GM18951 (cell line): ENCODE results near the gene STIM2.
"Not testable (repeated sequence)": the region's sequence is repeated elsewhere in the genome, so short reads cannot be mapped to it uniquely, and the experiment has no call there.

ENCODE experiments used
- POLR2A ChIP-seq: IDR thresholded peaks from 4 replicates; pipeline ENCODE4 v1.6.1; 2011; ENCODE audit warnings: mild to moderate bottlenecking; ENCODE audit not compliant: insufficient read length, insufficient read depth; ENCODE audit errors: extremely low read depth
- in situ Hi-C: fragments of 300-500 bp; cut with MboI; formaldehyde crosslinking; loops from one replicate; pipeline ENCODE4 v1.12.0; 2022; ENCODE audit warnings: low sequenced_read_pairs, mixed read lengths, inconsistent platforms; ENCODE audit not compliant: unreplicated experiment

Gene STIM2

DNA sequence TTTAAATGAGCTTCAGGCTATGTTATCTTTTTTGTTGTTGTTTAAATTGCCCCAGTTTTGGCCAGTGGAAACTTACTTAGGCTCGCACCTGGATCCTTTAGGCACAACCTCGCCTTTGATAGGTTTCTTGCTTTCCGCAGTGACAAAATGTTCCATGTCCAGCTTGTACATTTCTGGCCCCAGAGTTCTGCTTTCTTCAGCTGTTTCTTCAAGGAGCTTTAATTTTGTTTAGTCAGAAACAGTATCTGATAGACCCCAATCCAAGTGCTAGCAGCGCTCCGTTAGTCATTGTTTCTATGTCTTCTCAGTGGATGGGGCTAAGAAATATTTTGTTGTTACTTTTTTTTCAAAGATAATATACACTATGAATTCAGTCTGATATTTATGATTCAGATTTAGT lies 82.8 kb downstream of the STIM2 start:
- no peak for TF ChIP-seq POLR2A
- in situ Hi-C loops = no loop called here

DNA sequence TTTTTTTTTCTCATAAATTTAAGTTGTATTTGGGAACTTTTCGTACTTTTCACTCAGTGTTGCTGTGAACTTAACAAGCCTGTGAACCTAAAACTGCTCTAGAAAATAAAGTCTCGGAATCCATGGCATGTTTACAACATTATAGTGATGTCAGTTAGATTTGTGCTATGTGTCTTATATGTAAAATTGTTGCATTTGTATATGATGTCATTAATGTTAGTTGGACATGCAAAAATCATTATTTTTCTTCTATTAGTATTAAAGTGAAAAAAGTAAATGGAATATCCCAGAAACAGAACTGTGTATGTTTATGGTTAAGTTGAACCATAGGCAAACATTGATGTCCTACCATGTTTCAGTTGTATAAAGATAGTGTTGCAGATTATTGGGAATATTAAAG lies 85.2 kb downstream of the STIM2 start:
- in situ Hi-C loops = no loop called here
- no peak for TF ChIP-seq POLR2A

DNA sequence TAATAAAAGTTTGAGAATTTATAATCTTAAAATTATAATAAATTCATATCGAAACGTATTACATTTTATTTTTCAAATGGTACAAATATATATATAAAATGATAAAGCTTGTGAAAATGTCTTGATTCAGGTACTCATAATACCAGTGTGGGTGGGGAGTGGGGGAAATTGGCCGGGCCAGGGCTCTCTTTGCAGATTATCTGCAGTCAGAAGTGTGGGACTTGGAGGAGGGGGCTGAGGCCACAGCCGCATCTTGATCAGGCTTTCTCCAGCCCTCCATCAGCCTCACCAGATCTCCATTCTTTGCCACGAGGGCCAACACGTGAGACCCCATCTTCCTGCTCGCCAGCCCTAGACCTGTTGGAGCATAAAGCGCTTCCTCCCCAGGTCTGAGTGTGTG lies 86.7 kb downstream of the STIM2 start:
- in situ Hi-C loops = no loop called here
- no peak for TF ChIP-seq POLR2A

DNA sequence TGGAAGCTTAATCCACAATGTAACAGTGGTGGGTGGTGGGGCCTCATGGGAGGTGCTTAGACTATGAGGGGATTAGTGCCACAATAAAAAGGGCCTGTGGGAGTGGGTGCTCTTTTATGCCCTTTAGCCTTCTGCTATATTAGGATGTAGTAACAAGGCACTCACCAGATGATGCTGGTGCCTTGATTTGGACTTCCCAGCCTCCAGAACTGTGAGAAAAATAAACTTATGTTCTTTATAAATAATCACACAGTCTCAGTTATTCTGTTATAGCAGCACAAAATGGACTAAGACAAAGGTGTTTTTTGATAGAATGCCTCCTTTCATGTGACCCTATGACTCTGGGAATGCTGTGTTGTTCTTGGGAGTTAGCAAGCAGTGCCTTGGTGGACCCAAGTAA lies 89.8 kb downstream of the STIM2 start:
- no peak for TF ChIP-seq POLR2A
- in situ Hi-C loops = no loop called here

DNA sequence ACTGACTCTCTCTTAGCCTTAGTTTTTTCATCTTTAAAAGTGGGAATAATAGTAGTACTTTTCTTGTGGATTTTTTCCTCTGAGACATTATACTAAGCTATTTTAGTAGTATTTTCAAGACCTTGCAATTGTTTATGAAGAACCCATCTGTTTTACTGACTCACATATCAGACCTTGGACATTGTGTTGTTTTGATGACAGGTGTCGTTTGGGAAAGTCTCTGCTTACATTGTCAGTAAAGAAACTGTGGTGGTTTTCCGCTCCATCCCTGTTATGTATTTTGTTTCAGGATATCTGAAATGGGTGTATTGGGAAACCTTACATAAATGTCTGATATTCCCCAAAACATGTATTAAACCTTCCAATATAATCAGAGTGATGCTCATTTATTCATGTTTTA lies 92.2 kb downstream of the STIM2 start:
- TF ChIP-seq POLR2A = no peak
- in situ Hi-C loops = no loop called here

DNA sequence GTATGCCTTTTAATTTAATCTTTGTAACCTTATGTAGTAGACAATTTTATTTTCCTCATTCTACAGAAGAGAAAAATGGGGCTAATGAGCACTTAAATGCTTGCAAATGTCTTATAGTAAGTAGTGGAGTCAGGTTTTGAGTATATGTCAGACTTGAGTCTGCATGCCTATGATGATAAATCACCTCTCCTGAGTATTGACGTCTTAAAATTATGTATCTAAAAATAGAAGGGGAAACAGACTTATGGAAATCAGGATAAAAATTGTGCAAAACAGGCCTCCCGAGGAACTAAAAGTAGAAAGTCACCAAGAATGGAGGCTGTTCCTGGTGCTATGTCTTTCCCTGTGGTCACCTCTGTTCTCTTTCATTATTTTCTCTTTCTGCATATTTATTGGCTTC lies 92.7 kb downstream of the STIM2 start:
- TF ChIP-seq POLR2A = no peak
- in situ Hi-C loops = no loop called here

DNA sequence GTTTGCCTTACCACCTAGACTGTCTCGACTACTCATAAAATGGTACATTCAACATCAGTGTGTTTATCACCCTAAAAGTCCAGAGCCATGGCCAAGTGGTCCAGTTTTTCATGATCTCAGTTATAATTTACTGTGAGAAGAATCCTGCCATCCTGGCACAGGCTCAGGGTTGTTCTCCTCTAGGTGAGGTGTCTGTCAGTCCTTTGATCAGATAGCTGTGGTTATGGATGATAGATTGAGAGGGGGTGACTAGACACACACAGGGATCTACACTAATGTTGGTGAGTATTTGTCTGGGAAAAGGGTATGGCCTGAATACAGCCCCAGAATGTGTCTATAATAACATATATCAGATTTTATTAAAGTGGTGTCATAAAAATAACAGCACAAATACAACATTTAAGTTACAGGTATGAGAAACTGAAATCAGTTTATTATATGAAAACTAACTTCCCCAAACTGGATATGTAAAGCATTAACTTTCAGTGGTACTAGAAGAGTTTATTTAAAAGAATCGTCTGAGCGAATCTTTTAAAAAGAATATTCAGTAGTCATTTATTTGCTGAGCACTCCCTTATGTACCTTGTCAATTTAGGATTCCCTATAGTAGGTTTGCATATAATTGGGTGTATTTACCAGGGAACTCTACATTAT lies 93.3 kb downstream of the STIM2 start:
- no peak for TF ChIP-seq POLR2A
- in situ Hi-C loops = no loop called here

DNA sequence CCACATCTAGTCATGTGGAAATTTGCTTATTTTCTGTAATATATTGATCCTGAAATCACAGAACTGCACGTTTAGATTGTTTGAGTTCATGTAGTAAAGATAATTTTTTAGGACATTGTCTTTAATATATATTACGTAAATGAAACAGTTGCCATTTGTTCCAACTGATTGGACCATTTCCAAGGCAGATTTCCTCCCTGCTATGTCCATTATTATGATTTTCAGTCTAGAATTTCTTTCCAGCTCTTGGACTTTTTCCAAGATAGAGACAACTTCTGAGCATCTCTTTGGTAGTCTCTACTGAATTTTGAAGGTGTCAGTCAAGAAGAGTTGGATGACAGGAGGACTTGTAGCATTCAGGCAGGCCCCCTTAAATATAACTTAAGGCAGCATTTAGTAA lies 94.6 kb downstream of the STIM2 start:
- in situ Hi-C loops = no loop called here
- no peak for TF ChIP-seq POLR2A

DNA sequence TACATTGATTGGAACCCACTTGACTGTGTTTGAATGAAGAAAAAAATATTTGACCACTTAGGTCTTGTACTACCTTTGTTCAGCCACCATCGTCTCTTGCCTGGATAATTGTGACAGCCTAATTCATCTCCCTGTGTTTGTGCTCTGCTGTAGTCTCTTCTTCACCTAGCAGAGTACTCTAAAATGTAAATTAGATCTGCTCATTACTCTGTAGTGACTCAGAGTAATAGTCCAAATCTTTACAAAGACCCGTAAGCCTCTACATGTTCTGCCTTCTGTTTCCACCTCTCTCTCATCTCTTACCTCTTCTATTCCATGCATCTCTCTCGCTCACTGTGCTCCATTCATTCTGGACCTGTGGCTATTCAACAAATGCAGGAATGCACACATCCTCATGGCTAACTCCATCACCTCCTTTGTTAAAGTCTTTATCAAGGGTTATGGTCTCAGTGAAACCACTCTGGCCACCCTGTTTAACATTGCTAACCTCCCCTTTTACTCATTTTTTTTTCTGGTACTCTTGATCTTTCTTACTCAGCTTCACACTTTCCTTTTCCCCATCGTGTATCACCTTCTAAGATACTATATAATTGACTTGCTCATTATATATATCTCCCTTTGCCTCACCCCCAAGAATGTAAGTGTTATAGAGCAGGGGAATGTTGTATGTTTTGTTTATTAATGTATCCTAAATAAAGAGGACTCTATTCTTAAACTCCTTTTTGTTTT lies 98.4 kb downstream of the STIM2 start:
- in situ Hi-C loops = no loop called here
- no peak for TF ChIP-seq POLR2A

DNA sequence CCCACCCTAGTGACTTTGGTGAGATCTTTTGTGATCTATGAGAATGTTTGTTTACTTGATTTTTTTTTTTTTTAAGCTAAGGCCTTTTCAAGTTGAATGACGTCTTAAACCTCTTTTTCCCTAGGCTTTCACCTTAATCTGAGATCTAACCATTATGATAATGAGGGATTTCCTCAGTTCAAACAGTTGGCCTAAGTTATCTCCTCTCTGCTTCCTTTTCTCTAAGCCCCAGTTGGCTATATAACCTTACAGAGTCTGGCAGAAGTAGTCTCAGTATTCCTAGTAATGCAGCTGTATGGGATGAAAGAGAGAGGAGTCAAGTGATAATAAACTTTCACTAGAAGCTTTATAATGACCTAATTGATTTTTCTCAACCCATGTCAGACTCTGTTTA lies 99.0 kb downstream of the STIM2 start:
- no peak for TF ChIP-seq POLR2A
- in situ Hi-C loops = no loop called here

DNA sequence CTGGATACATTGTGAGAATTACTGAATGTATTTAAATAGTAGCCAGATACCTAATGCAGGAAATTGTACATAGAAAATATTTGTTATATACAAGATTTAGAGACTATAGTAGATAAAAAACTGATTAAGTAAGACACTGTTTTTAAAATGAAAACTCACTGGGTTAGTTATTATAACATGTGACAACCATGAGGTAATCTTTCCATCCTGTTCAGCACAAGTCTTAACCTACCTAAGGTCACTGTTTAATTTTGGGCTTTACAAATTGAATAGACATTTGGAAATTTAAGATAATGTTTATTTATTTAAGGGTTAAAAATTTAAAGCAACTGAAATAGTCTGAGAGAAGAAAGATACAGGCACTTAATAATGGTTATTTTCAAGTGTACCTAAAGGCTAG lies 102.1 kb downstream of the STIM2 start:
- in situ Hi-C loops = no loop called here
- no peak for TF ChIP-seq POLR2A

DNA sequence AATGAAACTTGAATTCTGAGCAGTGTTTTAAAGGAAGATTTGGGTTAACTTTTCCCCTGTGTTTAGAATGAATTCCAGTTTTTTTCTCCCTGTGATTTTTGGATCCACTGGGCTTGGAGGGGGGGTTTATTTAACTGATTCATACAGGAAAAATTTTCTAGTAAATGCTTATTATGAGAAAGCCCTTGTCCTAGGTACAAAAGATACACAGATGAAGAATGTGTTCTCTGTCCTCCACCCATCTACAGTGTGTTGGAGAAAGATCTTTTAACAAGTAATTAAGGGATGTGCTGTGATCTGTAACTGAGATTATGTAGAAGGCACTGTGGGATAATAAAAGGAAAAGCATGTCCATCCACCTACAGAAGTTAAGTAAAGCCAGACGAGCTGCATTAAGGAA lies 103.9 kb downstream of the STIM2 start:
- in situ Hi-C loops = no loop called here
- TF ChIP-seq POLR2A = no peak

DNA sequence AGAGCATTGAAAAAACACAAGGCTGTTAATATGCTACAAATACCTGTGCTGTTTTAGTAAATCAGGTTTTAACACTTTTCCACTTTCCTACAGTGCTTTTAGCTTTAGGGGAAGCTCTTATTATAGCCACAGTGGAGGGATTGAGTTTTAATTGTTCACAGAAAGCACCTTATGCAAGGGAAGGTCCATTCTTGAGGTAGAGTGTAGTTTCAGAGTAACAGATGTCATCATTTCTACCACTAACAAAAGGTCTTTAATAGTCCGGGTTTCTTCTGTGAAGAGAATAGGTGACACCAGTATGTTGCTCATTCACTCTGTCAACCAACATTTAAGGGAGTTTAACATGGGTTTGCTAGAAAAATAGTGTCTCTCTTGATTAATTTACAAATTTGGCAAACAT lies 104.4 kb downstream of the STIM2 start:
- in situ Hi-C loops = no loop called here
- no peak for TF ChIP-seq POLR2A

DNA sequence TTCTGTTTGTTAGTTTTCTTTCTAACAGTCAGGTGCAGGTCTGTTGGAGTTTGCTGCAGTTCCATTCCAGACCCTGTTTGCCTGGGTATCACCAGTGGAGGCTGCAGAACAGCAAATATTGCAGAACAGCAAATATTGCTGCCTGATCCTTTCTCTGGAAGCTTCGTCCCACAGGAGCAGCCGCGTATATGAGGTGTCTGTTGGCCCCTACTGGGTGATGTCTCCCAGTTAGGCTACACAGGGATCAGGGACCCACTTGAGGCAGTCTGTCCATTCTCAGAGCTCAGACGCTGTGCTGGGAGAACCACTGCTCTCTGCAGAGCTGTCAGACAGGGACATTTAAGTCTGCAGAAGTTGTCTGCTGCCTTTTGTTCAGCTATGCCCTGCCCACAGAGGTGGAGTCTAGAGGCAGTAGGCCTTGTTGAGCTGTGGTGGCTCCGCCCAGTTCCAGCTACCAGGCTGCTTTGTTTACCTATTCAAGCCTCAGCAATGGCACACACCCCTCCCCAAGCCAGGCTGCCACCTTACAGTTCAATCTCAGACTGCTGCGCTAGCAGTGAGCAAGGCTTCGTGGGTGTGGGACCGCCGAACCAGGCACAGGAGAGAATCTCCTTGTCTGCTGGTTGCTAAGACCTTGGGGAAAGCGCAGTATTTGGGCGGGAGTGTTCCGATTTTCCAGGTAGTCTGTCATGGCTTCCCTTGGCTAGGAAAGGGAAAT lies 115.0 kb downstream of the STIM2 start:
- in situ Hi-C loops = not testable (repeated sequence)

DNA sequence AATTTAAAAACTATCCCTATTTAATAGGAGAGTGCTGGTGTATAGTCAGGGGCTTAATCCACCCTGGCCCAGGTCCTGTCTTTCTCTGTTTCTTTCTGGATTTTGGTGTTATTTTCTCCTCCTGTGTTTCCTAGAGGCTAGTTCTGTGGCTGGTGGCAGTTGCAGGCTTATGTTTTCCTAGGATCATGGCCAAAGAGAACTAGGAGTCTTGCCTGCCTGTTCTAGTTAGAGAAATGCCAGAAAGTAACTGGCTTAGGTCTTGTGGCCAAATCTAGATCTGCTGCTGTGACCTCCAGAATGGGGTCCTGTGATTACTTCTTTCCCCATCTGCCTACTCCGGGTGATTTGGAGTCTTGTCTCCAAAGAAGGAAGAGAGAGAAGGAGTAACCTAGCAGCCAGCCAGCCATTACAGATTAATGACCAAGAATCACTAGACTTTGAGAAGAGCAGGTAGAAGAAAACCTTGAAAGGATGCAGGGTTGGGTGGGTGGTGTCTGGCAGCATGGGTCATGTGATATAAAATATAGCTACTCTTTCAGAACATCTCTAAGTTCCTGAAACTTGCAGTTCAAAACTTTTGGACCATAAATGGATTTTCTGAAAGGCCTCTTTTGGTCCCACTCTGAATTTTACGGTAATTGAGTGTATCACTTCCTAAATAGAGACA lies 117.9 kb downstream of the STIM2 start:
- TF ChIP-seq POLR2A = no peak
- in situ Hi-C loops = no loop called here
